ENCODE measurements around the gene TYW3. TPM values are rescaled to one million over a fixed set of nuclear protein-coding genes. Genes with fewer than 3 reads are reported as not detected.

Gene TYW3
- 8.6 and 9.5 TPM in 2 replicates for total RNA-seq

GRCh38 chr1:74732960-74733603, at the start of gene TYW3, which contains the start of gene CRYZ:
Gene TYW3 (plus strand): TSS chr1:74733152. CDS start chr1:74733245, 93 bp downstream.
Gene CRYZ (minus strand): TSS chr1:74733050. CDS start chr1:74724821, 8,229 bp downstream.
- H3K36me3 ChIP-seq (ENCODE audit: control insufficient read depth, insufficient read depth, low read length) = peaks cover 2% of the 10 kb centered on the region
- H3K27me3 ChIP-seq (ENCODE audit: control insufficient read depth, insufficient read depth, low read length) = no peaks in the 10 kb centered on the region
- TF ChIP-seq CTCF (IDR thresholded peaks at IDR 0.05; ENCODE audit: insufficient read depth, low read length, poor library complexity, severe bottlenecking) = no peak
- peak; percentile 75 for DNase-seq (ENCODE audit: low read depth)
- H3K4me3 ChIP-seq (ENCODE audit: low read depth, low read length) = peak within 1 kb of the TSS; percentile 58

- TF ChIP-seq CTCF (IDR thresholded peaks at IDR 0.05; ENCODE audit: insufficient read depth, low read length, poor library complexity, severe bottlenecking) = no peak
- Histone ChIP-seq H3K27me3 (ENCODE audit: control insufficient read depth, insufficient read depth, low read length) (no peaks in the 10 kb centered on the region), H3K4me3 (ENCODE audit: low read depth, low read length) (no peak overlapping the region), H3K36me3 (ENCODE audit: control insufficient read depth, insufficient read depth, low read length) (no peaks in the 10 kb centered on the region)
- no peak for DNase-seq (ENCODE audit: low read depth)
Measured at GRCh38 chr1:74683656-74684055, 49.3 kb upstream of the TYW3 start.

GRCh38 chr1:74684301-74684700, 48.7 kb upstream of the TYW3 start:
- Histone ChIP-seq H3K36me3 (ENCODE audit: control insufficient read depth, insufficient read depth, low read length) (no peaks in the 10 kb centered on the region), H3K27me3 (ENCODE audit: control insufficient read depth, insufficient read depth, low read length) (no peaks in the 10 kb centered on the region), H3K4me3 (ENCODE audit: low read depth, low read length) (no peak overlapping the region)
- DNase-seq (ENCODE audit: low read depth) = no peak
- no peak for TF ChIP-seq CTCF (IDR thresholded peaks at IDR 0.05; ENCODE audit: insufficient read depth, low read length, poor library complexity, severe bottlenecking)

- H3K4me3 ChIP-seq (ENCODE audit: low read depth, low read length) = no peak overlapping the region
- no peaks in the 10 kb centered on the region for H3K27me3 ChIP-seq (ENCODE audit: control insufficient read depth, insufficient read depth, low read length)
- no peak for TF ChIP-seq CTCF (IDR thresholded peaks at IDR 0.05; ENCODE audit: insufficient read depth, low read length, poor library complexity, severe bottlenecking)
- DNase-seq (ENCODE audit: low read depth) = no peak
- H3K36me3 ChIP-seq (ENCODE audit: control insufficient read depth, insufficient read depth, low read length) = no peaks in the 10 kb centered on the region
Measured at GRCh38 chr1:74686928-74687327, 46.0 kb upstream of the TYW3 start.

- TF ChIP-seq CTCF (IDR thresholded peaks at IDR 0.05; ENCODE audit: insufficient read depth, low read length, poor library complexity, severe bottlenecking) = peak; percentile 75
- no peak overlapping the region for H3K4me3 ChIP-seq (ENCODE audit: low read depth, low read length)
- H3K36me3 ChIP-seq (ENCODE audit: control insufficient read depth, insufficient read depth, low read length) = no peaks in the 10 kb centered on the region
- no peaks in the 10 kb centered on the region for H3K27me3 ChIP-seq (ENCODE audit: control insufficient read depth, insufficient read depth, low read length)
- DNase-seq (ENCODE audit: low read depth) = no peak
Measured at GRCh38 chr1:74689621-74690363, 43.2 kb upstream of the TYW3 start.
